ENCODE data around the gene ZNF774. TPM values are rescaled to one million over a fixed set of nuclear protein-coding genes. Genes with fewer than 3 reads are reported as not detected.
A peak's percentile ranks its signal among the peaks of the same experiment; 100 is the strongest.

Gene ZNF774
- total RNA-seq, 1 donor from 2014 or later: 8.3 TPM

GRCh38 chr15:90316139-90316538, 35.9 kb upstream of the ZNF774 start:
- H3K4me3 Mint-ChIP-seq: no peak overlapping the region

DNA sequence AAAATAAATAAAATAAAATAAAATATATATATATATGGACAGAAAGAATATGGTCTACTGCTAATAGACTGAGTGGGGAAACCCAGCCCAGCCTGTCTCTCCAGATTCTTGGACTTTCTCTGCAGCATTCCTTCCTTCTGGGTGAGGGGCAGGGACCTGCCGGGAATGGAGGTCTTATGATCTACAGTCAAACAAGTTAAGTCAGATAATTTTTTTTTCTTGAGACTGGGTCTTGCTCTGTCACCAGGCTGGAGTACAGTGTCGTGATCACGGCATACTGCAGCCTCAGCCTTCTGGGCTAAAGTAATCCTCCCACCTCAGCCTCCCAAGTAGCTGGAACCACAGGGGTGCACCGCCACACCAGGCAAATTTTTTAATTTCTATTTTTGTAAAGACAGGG, 33.5 kb upstream of the ZNF774 start:
- H3K9me3 Mint-ChIP-seq: no peaks in the 10 kb centered on the region
- TF ChIP-seq EZH2 (IDR thresholded peaks at IDR 0.05) (no peak), EZH2phosphoT487 (IDR thresholded peaks at IDR 0.05) (no peak), CTCF (IDR thresholded peaks at IDR 0.05) (no peak)

More at GRCh38 chr15:90316139-90316538, 35.9 kb upstream of the ZNF774 start:
- Histone ChIP-seq H3K27me3 (no peaks in the 10 kb centered on the region), H3F3A (ENCODE audit: low read depth) (peaks cover 21% of the 10 kb centered on the region), H3K4me3 (no peak overlapping the region), H3K9me3 (ENCODE audit: low read depth) (no peaks in the 10 kb centered on the region), H3K79me2 (ENCODE audit: low read depth) (no peaks in the 10 kb centered on the region), H3K4me2 (no peak overlapping the region), H3K4me1 (peaks cover 8% of the 10 kb centered on the region), H3K36me3 (no peaks in the 10 kb centered on the region), H4K20me1 (ENCODE audit: low read depth) (no peaks in the 10 kb centered on the region), H3K9ac (no peak overlapping the region), H2AFZ (replicated peaks) (no peak overlapping the region), H3K27ac (no peak overlapping the region)
- TF ChIP-seq CTCF (IDR thresholded peaks at IDR 0.05) (no peak), EZH2 (IDR thresholded peaks at IDR 0.05) (no peak), EZH2phosphoT487 (IDR thresholded peaks at IDR 0.05) (no peak)
- H3K9me3 Mint-ChIP-seq: no peaks in the 10 kb centered on the region
- no peak overlapping the region for H3K27ac Mint-ChIP-seq
- H3K27me3 Mint-ChIP-seq (ENCODE audit: insufficient read depth, low read depth): peaks cover 10% of the 10 kb centered on the region
- peaks cover 16% of the 10 kb centered on the region for H3K4me1 Mint-ChIP-seq
- no peaks in the 10 kb centered on the region for H3K36me3 Mint-ChIP-seq
- DNase-seq (ENCODE audit: low spot score): no peak

DNA sequence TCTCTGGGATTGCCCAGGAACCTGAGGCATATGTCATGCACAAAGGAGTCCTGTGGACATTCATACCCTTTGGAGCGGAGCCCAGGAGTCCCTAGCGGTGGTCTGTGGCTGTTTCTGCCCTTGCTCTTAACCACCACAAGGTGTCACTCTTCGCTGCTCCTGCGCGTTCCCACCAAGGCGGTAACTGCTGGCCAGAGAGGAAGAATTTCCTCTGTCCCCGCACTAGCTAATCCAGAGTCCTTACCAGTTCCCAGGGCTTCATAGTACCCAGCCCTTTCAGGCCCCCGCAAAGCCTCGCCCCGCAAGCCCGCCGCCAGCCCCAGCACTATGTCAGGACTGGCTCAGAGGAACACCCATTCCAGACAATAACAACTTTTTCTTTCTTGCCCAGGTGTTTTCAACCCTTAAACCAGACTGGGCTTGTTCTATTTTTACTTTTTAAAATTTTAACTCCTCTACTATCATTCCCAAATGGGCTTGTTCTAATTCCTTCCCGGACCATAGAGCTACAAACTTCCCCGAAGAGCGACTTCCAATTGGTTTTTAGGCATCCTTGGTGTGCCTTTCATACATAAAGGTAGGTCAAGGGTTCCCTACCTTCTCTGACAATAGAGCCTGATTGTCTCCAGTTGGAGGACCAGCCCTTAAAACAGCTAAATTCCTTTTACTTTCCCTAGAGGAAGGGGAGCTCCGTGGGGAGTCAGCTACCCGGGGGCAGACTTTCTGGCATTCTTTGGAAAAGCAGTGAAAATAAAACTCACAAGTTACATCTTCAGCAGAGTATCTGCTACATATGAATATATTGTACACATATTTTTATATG, 31.8 kb upstream of the ZNF774 start:
- H3K9me3 ChIP-seq (ENCODE audit: low read depth): no peaks in the 10 kb centered on the region
- Mint-ChIP-seq H3K4me3 (peak overlapping the region; percentile 65), H3K27ac (no peak overlapping the region), H3K36me3 (no peaks in the 10 kb centered on the region), H3K27me3 (ENCODE audit: insufficient read depth, low read depth) (peaks cover 4% of the 10 kb centered on the region), H3K4me1 (peaks cover 20% of the 10 kb centered on the region), H3K9me3 (no peaks in the 10 kb centered on the region)
- peaks cover 19% of the 10 kb centered on the region for H3K4me1 ChIP-seq
- peaks cover 39% of the 10 kb centered on the region for H3F3A ChIP-seq (ENCODE audit: low read depth)
- peak; percentile 100 for TF ChIP-seq CTCF (IDR thresholded peaks at IDR 0.05)
- TF ChIP-seq EZH2phosphoT487 (IDR thresholded peaks at IDR 0.05): no peak
- TF ChIP-seq EZH2 (IDR thresholded peaks at IDR 0.05): no peak
- no peak overlapping the region for H3K9ac ChIP-seq
- H4K20me1 ChIP-seq (ENCODE audit: low read depth): no peaks in the 10 kb centered on the region
- peak overlapping the region; percentile 91 for H2AFZ ChIP-seq (replicated peaks)
- H3K4me2 ChIP-seq: peak overlapping the region; percentile 71
- H3K27me3 ChIP-seq: no peaks in the 10 kb centered on the region
- peak overlapping the region; percentile 32 for H3K4me3 ChIP-seq
- DNase-seq (ENCODE audit: low spot score): peak; percentile 94
- no peaks in the 10 kb centered on the region for H3K79me2 ChIP-seq (ENCODE audit: low read depth)
- no peak overlapping the region for H3K27ac ChIP-seq
- H3K36me3 ChIP-seq: no peaks in the 10 kb centered on the region

More for the DNA sequence above, 33.5 kb upstream of the ZNF774 start:
- H3K9ac ChIP-seq: no peak overlapping the region
- no peak overlapping the region for H3K4me3 ChIP-seq
- Mint-ChIP-seq H3K27me3 (ENCODE audit: insufficient read depth, low read depth) (peaks cover 10% of the 10 kb centered on the region), H3K4me3 (no peak overlapping the region), H3K4me1 (peaks cover 20% of the 10 kb centered on the region), H3K27ac (no peak overlapping the region), H3K36me3 (no peaks in the 10 kb centered on the region)
- no peaks in the 10 kb centered on the region for H3K79me2 ChIP-seq (ENCODE audit: low read depth)
- no peak overlapping the region for H3K27ac ChIP-seq
- no peaks in the 10 kb centered on the region for H3K9me3 ChIP-seq (ENCODE audit: low read depth)
- peaks cover 39% of the 10 kb centered on the region for H3F3A ChIP-seq (ENCODE audit: low read depth)
- H3K4me1 ChIP-seq: peaks cover 19% of the 10 kb centered on the region
- no peaks in the 10 kb centered on the region for H3K36me3 ChIP-seq
- H4K20me1 ChIP-seq (ENCODE audit: low read depth): no peaks in the 10 kb centered on the region
- H3K4me2 ChIP-seq: no peak overlapping the region
- no peak overlapping the region for H2AFZ ChIP-seq (replicated peaks)
- DNase-seq (ENCODE audit: low spot score): no peak
- no peaks in the 10 kb centered on the region for H3K27me3 ChIP-seq

Measured in neural progenitor cell (in vitro differentiated cells).